ENCODE measurements around the gene OR52E4. TPM values are rescaled to one million over a fixed set of nuclear protein-coding genes. Genes with fewer than 3 reads are reported as not detected.

Gene OR52E4
- total RNA-seq, 1 donor from 2014 or later: not detected

DNA sequence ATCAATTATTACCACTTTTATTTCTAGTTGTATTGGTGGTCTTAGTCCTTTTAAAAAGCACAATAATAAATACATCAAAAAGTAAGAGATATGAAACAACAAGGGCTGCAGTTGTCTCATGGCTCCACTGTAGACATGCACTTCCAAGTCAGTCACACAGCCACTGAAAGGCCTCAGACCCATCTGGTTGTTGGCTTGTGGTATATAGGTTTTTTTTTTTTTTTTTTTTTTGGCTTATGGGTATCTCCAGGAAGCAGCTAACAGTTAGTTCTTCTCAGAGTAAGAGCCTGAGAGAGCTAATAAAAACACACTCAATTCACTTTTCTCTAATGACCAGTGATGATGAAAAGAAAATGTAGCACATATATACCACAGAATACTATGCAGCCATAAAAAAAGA is 32.7 kb upstream of the OR52E4 start:
- no peak for DNase-seq (ENCODE audit: low read depth)
- Histone ChIP-seq H3K36me3 (ENCODE audit: control insufficient read depth, insufficient read depth, low read length) (no peaks in the 10 kb centered on the region), H3K4me3 (ENCODE audit: low read depth, low read length) (no peak overlapping the region), H3K27me3 (ENCODE audit: control insufficient read depth, insufficient read depth, low read length) (no peaks in the 10 kb centered on the region)
- TF ChIP-seq, protein P1, sequence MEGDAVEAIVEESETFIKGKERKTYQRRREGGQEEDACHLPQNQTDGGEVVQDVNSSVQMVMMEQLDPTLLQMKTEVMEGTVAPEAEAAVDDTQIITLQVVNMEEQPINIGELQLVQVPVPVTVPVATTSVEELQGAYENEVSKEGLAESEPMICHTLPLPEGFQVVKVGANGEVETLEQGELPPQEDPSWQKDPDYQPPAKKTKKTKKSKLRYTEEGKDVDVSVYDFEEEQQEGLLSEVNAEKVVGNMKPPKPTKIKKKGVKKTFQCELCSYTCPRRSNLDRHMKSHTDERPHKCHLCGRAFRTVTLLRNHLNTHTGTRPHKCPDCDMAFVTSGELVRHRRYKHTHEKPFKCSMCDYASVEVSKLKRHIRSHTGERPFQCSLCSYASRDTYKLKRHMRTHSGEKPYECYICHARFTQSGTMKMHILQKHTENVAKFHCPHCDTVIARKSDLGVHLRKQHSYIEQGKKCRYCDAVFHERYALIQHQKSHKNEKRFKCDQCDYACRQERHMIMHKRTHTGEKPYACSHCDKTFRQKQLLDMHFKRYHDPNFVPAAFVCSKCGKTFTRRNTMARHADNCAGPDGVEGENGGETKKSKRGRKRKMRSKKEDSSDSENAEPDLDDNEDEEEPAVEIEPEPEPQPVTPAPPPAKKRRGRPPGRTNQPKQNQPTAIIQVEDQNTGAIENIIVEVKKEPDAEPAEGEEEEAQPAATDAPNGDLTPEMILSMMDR (IDR thresholded peaks at IDR 0.05; ENCODE audit: insufficient read depth, low read length, poor library complexity, severe bottlenecking): no peak

DNA sequence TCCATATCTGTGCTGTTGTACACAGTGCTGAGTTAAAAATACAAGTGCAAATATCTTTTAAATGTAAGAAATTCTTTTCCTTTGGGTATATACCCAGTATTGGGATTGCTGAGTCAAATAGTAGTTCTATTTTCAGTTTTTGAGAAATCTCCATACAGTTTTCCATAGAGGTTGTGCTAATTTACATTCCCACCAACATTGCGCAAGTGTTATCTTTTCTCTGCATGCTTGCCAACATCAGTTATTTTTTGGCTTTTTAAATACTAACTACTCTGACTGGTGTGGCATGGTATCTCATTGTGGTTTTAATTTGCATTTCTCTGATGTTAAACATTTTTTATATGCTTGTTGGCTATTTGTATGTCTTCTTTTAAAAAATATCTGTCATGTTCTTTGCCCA is 29.4 kb upstream of the OR52E4 start:
- no peaks in the 10 kb centered on the region for H3K27me3 ChIP-seq (ENCODE audit: control insufficient read depth, insufficient read depth, low read length)
- H3K4me3 ChIP-seq (ENCODE audit: low read depth, low read length): no peak overlapping the region
- TF ChIP-seq, protein P1 (IDR thresholded peaks at IDR 0.05; ENCODE audit: insufficient read depth, low read length, poor library complexity, severe bottlenecking): no peak
- H3K36me3 ChIP-seq (ENCODE audit: control insufficient read depth, insufficient read depth, low read length): no peaks in the 10 kb centered on the region
- no peak for DNase-seq (ENCODE audit: low read depth)

DNA sequence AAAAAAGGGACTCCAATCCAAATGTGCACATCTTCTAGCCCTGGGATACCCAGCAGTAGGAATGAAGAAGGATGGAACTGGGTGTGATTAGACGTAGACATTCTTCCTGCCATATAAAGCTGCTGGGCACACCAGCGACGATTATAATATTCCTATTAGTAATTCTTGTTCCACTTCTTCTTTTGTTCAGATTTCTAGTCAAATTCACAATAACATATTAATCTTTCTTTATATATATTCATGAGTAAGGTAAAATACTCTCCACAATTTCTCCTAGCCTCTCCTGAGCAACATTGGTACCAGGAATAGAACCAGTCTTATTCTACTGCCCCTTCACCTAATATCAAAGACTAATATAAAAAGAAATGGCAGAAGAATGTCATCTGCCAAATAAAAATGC is 22.8 kb upstream of the OR52E4 start, which contains the start of gene OR52E8:
OR52E8 (minus strand) TSS at position 101 of the 400 bp plus-strand sequence; CDS start at position 101, 0 bp downstream.
- H3K27me3 ChIP-seq (ENCODE audit: control insufficient read depth, insufficient read depth, low read length): no peaks in the 10 kb centered on the region
- DNase-seq (ENCODE audit: low read depth): no peak
- H3K4me3 ChIP-seq (ENCODE audit: low read depth, low read length): no peak within 1 kb of the TSS
- TF ChIP-seq, protein P1 (IDR thresholded peaks at IDR 0.05; ENCODE audit: insufficient read depth, low read length, poor library complexity, severe bottlenecking): no peak
- no peaks in the 10 kb centered on the region for H3K36me3 ChIP-seq (ENCODE audit: control insufficient read depth, insufficient read depth, low read length)

DNA sequence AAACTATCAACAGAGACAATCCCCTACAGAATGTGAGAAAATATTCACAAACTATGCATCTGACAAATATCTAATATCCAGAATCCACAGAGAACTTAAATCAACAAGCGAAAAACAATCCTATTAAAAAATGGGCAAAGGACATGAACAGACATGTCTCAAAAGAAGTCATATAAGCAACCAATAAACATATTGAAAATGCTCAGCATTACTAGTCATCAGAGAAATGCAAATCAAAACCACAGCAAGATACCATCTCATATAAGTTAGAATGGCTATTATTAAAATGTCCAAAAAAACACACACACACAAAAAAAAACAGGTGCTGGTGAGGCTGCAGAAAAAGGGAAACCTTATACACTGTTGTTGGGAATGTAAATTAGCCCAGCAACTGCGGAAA is 14.6 kb upstream of the OR52E4 start:
- Histone ChIP-seq H3K36me3 (ENCODE audit: control insufficient read depth, insufficient read depth, low read length) (no peaks in the 10 kb centered on the region), H3K27me3 (ENCODE audit: control insufficient read depth, insufficient read depth, low read length) (no peaks in the 10 kb centered on the region), H3K4me3 (ENCODE audit: low read depth, low read length) (no peak overlapping the region)
- DNase-seq (ENCODE audit: low read depth): no peak
- TF ChIP-seq, protein P1 (IDR thresholded peaks at IDR 0.05; ENCODE audit: insufficient read depth, low read length, poor library complexity, severe bottlenecking): no peak

DNA sequence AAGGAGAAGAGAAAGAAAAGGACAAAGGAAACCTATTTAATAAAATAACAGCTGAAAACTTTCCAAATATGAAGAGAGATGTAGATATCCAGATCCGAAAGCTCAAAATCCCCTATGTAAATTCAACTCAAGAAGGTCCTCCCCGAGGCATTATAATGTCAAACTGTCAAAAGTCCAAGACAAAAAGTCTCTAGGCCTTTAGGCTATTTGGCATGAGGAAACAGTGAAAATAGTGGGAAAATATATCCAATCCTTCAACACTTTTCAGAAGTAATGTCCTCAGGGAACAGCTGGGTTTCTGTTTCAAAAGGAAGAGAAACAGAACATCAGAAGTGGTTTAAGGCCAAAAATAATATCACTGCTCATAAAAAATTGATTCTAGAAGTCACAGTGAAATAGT is 1.9 kb upstream of the OR52E4 start:
- no peak overlapping the region for H3K4me3 ChIP-seq (ENCODE audit: low read depth, low read length)
- no peaks in the 10 kb centered on the region for H3K27me3 ChIP-seq (ENCODE audit: control insufficient read depth, insufficient read depth, low read length)
- DNase-seq (ENCODE audit: low read depth): no peak
- TF ChIP-seq, protein P1 (IDR thresholded peaks at IDR 0.05; ENCODE audit: insufficient read depth, low read length, poor library complexity, severe bottlenecking): no peak
- no peaks in the 10 kb centered on the region for H3K36me3 ChIP-seq (ENCODE audit: control insufficient read depth, insufficient read depth, low read length)

DNA sequence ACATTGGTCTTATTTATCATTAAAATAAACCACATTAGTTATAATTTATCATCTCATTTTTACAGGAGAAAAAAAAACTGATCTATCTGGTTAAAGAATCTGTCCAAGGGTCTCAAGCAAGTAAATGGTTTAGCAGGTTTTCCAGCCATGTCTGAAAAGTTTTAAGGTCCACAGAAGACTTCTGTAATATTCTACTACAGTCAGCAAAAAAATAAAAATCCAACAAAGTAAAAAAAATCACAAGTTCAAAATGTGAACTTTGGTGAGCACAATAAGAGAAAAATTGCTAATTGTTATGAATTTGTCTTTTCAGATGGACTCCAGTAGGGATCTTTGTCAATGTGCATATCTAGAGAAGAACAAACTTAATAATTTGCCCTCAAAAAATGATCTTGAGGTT is 1.3 kb downstream of the OR52E4 start:
- Histone ChIP-seq H3K4me3 (ENCODE audit: low read depth, low read length) (no peak overlapping the region), H3K27me3 (ENCODE audit: control insufficient read depth, insufficient read depth, low read length) (no peaks in the 10 kb centered on the region), H3K36me3 (ENCODE audit: control insufficient read depth, insufficient read depth, low read length) (no peaks in the 10 kb centered on the region)
- TF ChIP-seq, protein P1 (IDR thresholded peaks at IDR 0.05; ENCODE audit: insufficient read depth, low read length, poor library complexity, severe bottlenecking): no peak
- DNase-seq (ENCODE audit: low read depth): no peak
